HUDEP-2 (cell line): ENCODE data around the gene SLC22A15.
"Not testable (repeated sequence)": the region's sequence is repeated elsewhere in the genome, so short reads cannot be mapped to it uniquely, and the experiment has no call there.

Experiments used
- DNase-seq, 76 experiments: peaks; one replicate each; lab custom pipeline; 2025; ENCODE audit not compliant: unreplicated experiment in 76 of 76; lab: John Stamatoyannopoulos, UW

The SLC22A15 gene

GRCh38 chr1:115980998-115981993 lies 5.0 kb downstream of the SLC22A15 start:
- peak in 19 of 76 experiments; percentile 4 to 53 (median 21) for DNase-seq

GRCh38 chr1:115982400-115982799 lies 6.1 kb downstream of the SLC22A15 start:
- DNase-seq: no peak

- no peak for DNase-seq
Measured at GRCh38 chr1:115983584-115983983, 7.3 kb downstream of the SLC22A15 start.

- no peak for DNase-seq
Measured at GRCh38 chr1:115987623-115988022, 11.3 kb downstream of the SLC22A15 start.

- DNase-seq: no peak
Measured at GRCh38 chr1:115988953-115989352, 12.6 kb downstream of the SLC22A15 start.

- DNase-seq: no peak
Measured at GRCh38 chr1:115989699-115990098, 13.4 kb downstream of the SLC22A15 start.

- DNase-seq: no peak
Measured at GRCh38 chr1:115991909-115992308, 15.6 kb downstream of the SLC22A15 start.

- not testable (repeated sequence) for DNase-seq
Measured at GRCh38 chr1:115997921-115998320, 21.6 kb downstream of the SLC22A15 start.

GRCh38 chr1:116001739-116002487 lies 25.6 kb downstream of the SLC22A15 start:
- DNase-seq: no peak

GRCh38 chr1:116002781-116003420 lies 26.6 kb downstream of the SLC22A15 start:
- no peak for DNase-seq

GRCh38 chr1:116003823-116004222 lies 27.5 kb downstream of the SLC22A15 start:
- DNase-seq: no peak

- DNase-seq: no peak
Measured at GRCh38 chr1:116006486-116006964, 30.2 kb downstream of the SLC22A15 start.

GRCh38 chr1:116008656-116009390 lies 32.5 kb downstream of the SLC22A15 start:
- no peak for DNase-seq

- no peak for DNase-seq
Measured at GRCh38 chr1:116012716-116013115, 36.4 kb downstream of the SLC22A15 start.

- no peak for DNase-seq
Measured at GRCh38 chr1:116015679-116016078, 39.4 kb downstream of the SLC22A15 start.

- DNase-seq: no peak
Measured at GRCh38 chr1:116018007-116018406, 41.7 kb downstream of the SLC22A15 start.

GRCh38 chr1:116019653-116020253 lies 43.4 kb downstream of the SLC22A15 start:
- DNase-seq: no peak

- DNase-seq: peak in 43 of 76 experiments; percentile 0 to 45 (median 19)
Measured at GRCh38 chr1:116020668-116021272, 44.5 kb downstream of the SLC22A15 start.

GRCh38 chr1:116024626-116025025 lies 48.3 kb downstream of the SLC22A15 start:
- DNase-seq: peak in 2 of 76 experiments; percentile 6 to 10
